ENCODE measurements around the gene APOBEC3A.

APOBEC3A gene

GRCh38 chr22:38957046-38957770 is at the start of gene APOBEC3A:
TSS of gene APOBEC3A (plus strand) at chr22:38957609. CDS start at chr22:38957692, 83 bp downstream.
- no peak for DNase-seq (ENCODE audit: low read depth in 2 of 2)

GRCh38 chr22:38907767-38908166 is 49.6 kb upstream of the APOBEC3A start:
- no peak for DNase-seq (ENCODE audit: low read depth in 2 of 2)

GRCh38 chr22:38911434-38911833 is 46.0 kb upstream of the APOBEC3A start:
- DNase-seq (ENCODE audit: low read depth in 2 of 2) = no peak

GRCh38 chr22:38919631-38920190 is 37.7 kb upstream of the APOBEC3A start:
- no peak for DNase-seq (ENCODE audit: low read depth in 2 of 2)

GRCh38 chr22:38921120-38921519 is 36.3 kb upstream of the APOBEC3A start:
- no peak for DNase-seq (ENCODE audit: low read depth in 2 of 2)

- DNase-seq (ENCODE audit: low read depth in 2 of 2) = no peak
These were observed 35.6 kb upstream of the APOBEC3A start for GRCh38 chr22:38921806-38922205.

GRCh38 chr22:38923463-38924346 is 33.7 kb upstream of the APOBEC3A start:
- peak; percentile 53 to 59 for DNase-seq (ENCODE audit: low read depth in 2 of 2)

- DNase-seq (ENCODE audit: low read depth in 2 of 2) = peak; percentile 79
These were observed 33.0 kb upstream of the APOBEC3A start for GRCh38 chr22:38924347-38924952.

- no peak for DNase-seq (ENCODE audit: low read depth in 2 of 2)
These were observed 31.8 kb upstream of the APOBEC3A start for GRCh38 chr22:38925571-38926041.

- peak in 1 of 2 experiments; percentile 1 for DNase-seq (ENCODE audit: low read depth in 2 of 2)
These were observed 30.2 kb upstream of the APOBEC3A start for GRCh38 chr22:38927033-38927781.

GRCh38 chr22:38930512-38930911 is 26.9 kb upstream of the APOBEC3A start:
- DNase-seq (ENCODE audit: low read depth in 2 of 2) = no peak

- DNase-seq (ENCODE audit: low read depth in 2 of 2) = no peak
These were observed 22.4 kb upstream of the APOBEC3A start for GRCh38 chr22:38935023-38935422.

GRCh38 chr22:38935616-38936015 is 21.8 kb upstream of the APOBEC3A start:
- no peak for DNase-seq (ENCODE audit: low read depth in 2 of 2)

GRCh38 chr22:38936562-38936961 is 20.8 kb upstream of the APOBEC3A start:
- DNase-seq (ENCODE audit: low read depth in 2 of 2) = no peak

GRCh38 chr22:38937036-38937435 is 20.4 kb upstream of the APOBEC3A start:
- no peak for DNase-seq (ENCODE audit: low read depth in 2 of 2)

- DNase-seq (ENCODE audit: low read depth in 2 of 2) = no peak
These were observed 19.9 kb upstream of the APOBEC3A start for GRCh38 chr22:38937541-38937940.

GRCh38 chr22:38938221-38938620 is 19.2 kb upstream of the APOBEC3A start:
- DNase-seq (ENCODE audit: low read depth in 2 of 2) = no peak

- no peak for DNase-seq (ENCODE audit: low read depth in 2 of 2)
These were observed 18.5 kb upstream of the APOBEC3A start for GRCh38 chr22:38938925-38939324.

GRCh38 chr22:38940811-38941384 is 16.5 kb upstream of the APOBEC3A start:
- no peak for DNase-seq (ENCODE audit: low read depth in 2 of 2)

- no peak for DNase-seq (ENCODE audit: low read depth in 2 of 2)
These were observed 15.9 kb upstream of the APOBEC3A start for GRCh38 chr22:38941488-38941987.

GRCh38 chr22:38942702-38943101 is 14.7 kb upstream of the APOBEC3A start:
- DNase-seq (ENCODE audit: low read depth in 2 of 2) = no peak
